Epithelial cell of esophagus (primary cell): ENCODE data around the gene LNX1.
A peak's percentile ranks its signal among the peaks of the same experiment; 100 is the strongest.

Source experiments
- DNase-seq: peaks from one replicate; pipeline ENCODE4 v3.0.0; 2010; ENCODE audit warnings: low read depth
- H3K4me3 ChIP-seq: 2 replicates; pipeline ENCODE4 v1.5.1; 2011; ENCODE audit warnings: mild to moderate bottlenecking, low read length, control low read depth
- TF ChIP-seq, protein P1 (sequence below): IDR thresholded peaks from 2 replicates; pipeline ENCODE4 v1.5.1; 2011; ENCODE audit warnings: low read depth, mild to moderate bottlenecking, low read length, control low read depth, inconsistent platforms; ENCODE audit not compliant: insufficient read depth; ENCODE audit errors: missing control alignments

LNX1 gene

DNA sequence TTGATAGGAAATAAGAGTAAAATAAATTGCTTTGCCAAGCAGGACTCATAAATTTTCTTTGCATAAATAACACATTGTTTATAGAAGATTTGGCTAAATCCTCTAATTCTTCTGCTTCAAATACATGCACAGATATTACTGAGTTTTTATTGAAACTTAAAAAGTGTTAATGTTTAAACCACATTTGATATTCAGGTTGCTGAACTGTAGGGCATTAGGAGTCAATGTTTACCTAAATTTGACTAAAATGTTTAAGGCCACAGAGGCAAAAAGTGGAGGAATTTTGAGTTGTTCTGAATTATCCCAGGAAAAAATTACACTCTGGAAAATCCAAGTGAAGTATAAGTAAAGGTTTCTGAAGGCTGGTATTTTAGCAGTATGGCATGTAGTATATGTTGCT, 135.1 kb downstream of the LNX1 start:
- TF ChIP-seq, protein P1, sequence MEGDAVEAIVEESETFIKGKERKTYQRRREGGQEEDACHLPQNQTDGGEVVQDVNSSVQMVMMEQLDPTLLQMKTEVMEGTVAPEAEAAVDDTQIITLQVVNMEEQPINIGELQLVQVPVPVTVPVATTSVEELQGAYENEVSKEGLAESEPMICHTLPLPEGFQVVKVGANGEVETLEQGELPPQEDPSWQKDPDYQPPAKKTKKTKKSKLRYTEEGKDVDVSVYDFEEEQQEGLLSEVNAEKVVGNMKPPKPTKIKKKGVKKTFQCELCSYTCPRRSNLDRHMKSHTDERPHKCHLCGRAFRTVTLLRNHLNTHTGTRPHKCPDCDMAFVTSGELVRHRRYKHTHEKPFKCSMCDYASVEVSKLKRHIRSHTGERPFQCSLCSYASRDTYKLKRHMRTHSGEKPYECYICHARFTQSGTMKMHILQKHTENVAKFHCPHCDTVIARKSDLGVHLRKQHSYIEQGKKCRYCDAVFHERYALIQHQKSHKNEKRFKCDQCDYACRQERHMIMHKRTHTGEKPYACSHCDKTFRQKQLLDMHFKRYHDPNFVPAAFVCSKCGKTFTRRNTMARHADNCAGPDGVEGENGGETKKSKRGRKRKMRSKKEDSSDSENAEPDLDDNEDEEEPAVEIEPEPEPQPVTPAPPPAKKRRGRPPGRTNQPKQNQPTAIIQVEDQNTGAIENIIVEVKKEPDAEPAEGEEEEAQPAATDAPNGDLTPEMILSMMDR, result no peak
- DNase-seq, result no peak
- H3K4me3 ChIP-seq, result no peak overlapping the region

DNA sequence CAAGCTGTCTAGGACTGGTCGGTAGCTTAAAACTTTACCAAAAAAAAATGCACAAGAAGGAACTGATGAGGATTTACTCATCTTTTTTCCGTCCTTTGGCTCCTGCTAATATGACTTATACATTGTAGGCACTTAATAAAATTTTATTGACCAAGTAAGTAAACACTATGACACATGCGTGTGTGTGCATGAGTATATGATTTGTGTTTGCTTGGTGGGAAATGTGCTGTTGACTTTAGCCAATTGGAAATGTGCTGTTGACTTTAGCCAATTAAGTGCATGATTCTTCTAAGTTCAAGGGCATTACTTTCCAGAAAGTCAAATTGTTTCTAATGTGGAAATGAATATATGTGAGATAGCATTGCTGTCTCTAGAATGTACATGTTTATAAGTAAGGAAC, 135.5 kb downstream of the LNX1 start:
- no peak overlapping the region for H3K4me3 ChIP-seq
- DNase-seq, result no peak
- TF ChIP-seq, protein P1, result no peak

DNA sequence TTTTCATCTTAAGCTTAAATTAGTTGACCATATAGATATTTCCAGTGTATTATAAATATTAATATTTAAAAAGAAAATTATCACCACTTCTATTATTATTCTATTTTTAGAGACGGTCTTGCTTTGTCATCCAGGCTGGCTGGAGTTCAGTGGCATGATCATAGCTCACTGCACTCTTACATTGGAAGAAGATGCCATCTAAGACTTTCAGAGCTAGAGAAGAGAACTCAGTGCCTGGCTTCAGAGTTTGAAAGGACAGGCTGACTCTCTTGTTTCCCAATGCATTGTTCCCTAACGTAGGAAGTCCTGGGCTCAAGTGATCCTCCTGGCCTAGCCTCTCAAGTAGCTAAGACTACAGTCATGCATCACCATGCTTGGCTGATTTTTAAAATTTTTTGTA, 137.9 kb downstream of the LNX1 start:
- H3K4me3 ChIP-seq, result no peak overlapping the region
- no peak for DNase-seq
- TF ChIP-seq, protein P1, result no peak

DNA sequence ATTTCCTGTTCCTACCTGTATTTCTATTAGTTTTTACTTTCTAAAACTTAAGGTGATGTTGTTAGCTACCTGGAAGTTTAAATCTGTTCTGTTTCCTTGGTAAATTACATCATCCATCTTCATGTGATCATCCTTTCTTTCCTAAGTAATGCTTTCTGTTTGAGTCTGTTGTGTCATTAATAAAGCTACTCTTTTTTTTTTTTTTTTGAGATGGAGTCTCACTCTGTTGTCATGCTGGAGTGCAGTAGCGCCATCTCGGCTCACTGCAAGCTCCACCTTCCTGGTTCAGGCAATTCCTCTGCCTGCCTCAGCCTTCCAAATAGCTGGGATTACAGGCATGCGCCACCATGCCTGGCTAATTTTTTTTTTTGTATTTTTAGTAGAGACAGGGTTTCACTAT, 140.5 kb downstream of the LNX1 start:
- DNase-seq, result peak; percentile 23
- TF ChIP-seq, protein P1, result no peak
- H3K4me3 ChIP-seq, result no peak overlapping the region

DNA sequence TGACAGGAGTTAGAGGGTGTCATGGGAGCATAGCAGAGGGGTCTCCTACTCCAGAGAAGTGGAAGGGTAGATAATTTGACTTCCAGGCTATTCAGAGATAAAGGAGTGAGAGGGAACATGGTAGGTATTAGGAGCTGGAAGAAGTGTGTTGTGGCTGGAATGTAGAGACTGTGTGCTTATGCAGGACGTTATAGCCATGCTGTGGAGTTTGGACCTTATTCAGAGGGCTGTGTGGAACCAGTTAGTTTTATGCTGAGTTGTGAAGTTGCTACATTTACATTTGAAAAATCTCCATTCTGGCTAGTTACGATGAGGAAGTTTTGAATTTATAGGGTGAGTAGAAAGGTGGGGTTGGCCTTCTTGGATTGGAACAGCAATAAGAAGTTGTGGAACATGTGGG, 146.3 kb downstream of the LNX1 start:
- no peak overlapping the region for H3K4me3 ChIP-seq
- TF ChIP-seq, protein P1, result no peak
- no peak for DNase-seq

DNA sequence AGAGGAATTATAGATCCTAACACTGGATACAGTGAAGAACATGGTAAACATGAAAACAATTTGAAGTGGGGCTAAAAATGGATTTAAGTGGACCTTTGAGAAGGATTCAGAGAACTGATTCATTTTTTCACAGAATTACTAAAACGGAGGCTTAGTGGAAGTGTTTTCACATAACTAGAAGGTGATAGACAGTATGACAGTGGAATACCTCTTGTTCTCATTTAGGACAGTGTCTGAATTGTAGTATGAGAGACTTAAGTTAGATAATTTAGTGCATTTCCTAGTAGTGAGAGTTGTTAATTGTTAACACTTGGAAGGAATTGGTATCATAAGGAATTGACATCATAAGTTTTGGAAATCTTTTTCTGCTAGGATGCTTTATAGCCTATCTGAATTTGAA, 149.7 kb downstream of the LNX1 start:
- TF ChIP-seq, protein P1, result no peak
- no peak overlapping the region for H3K4me3 ChIP-seq
- no peak for DNase-seq

DNA sequence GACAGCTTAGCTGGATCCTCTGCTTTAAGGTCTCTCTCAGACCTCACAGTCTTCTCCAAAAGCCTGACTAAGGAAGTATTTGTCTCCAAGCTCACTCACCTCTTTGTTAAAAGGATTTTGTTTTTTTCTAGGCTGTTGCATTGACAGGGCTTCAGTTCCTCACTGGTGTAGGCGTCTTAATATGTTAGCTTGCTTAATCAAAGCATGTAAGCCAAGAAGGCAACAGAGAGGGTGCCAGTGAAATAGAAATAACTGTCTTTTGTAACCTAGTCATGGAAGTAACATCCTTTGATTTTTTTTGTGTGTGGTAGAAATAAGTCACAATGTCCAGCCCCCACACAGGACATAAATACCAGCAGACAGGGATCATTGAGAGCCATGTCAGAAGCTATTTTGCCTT, 155.0 kb downstream of the LNX1 start:
- DNase-seq, result no peak
- no peak overlapping the region for H3K4me3 ChIP-seq
- TF ChIP-seq, protein P1, result no peak
